HG02588 (cell line): ENCODE results near the gene TLCD1.

Source experiments
- ATAC-seq: cut with Tn5 transposase; IDR thresholded peaks from one replicate; pipeline ENCODE4 v1.9.1; 2021; ENCODE audit warnings: mild to moderate bottlenecking, moderate library complexity; ENCODE audit not compliant: unreplicated experiment

Gene TLCD1

GRCh38 chr17:28714281-28714680 is 11.8 kb downstream of the TLCD1 start:
- no peak for ATAC-seq

- no peak for ATAC-seq
These were observed 13.2 kb downstream of the TLCD1 start for GRCh38 chr17:28712705-28713415.

DNA sequence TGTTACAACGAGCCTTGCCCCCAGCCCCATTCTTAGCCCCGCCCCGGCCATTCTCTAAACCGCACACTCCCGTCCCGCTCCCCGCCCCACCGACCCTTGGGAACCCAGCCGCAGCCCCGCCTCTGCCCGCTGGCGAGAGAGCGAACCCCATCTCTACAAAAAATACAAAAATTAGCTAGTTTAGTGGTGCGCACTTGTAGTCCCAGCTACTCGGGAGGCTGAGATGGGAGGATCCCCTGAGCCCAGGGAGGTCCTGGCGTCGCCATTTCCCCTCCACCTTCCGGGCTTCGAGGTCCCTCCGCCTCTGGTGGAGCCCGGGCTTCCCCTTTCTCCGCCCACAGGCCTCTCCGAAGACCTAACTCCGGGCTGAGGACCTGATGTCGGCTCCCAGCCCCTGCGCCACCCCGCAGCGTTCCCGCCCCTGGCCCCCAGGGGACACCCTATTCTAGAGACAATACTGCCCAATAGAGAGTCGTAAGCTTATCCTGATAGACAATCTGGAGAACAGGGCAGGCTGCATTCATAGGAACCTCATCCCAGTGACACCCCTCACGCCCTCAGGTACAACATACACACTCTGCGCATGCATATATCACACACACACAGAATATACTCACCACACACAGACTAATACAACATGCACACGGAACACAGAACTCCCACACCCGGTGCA is 13.9 kb downstream of the TLCD1 start:
- ATAC-seq = peak; percentile 26

- ATAC-seq = peak; percentile 23
These were observed 14.4 kb downstream of the TLCD1 start, which contains the start of gene PROCA1 for GRCh38 chr17:28711723-28712031. TSS of gene PROCA1 (minus strand) at chr17:28711888. CDS start at chr17:28711660, 228 bp downstream.

- peak; percentile 79 for ATAC-seq
These were observed 14.9 kb downstream of the TLCD1 start for GRCh38 chr17:28710861-28711722.

DNA sequence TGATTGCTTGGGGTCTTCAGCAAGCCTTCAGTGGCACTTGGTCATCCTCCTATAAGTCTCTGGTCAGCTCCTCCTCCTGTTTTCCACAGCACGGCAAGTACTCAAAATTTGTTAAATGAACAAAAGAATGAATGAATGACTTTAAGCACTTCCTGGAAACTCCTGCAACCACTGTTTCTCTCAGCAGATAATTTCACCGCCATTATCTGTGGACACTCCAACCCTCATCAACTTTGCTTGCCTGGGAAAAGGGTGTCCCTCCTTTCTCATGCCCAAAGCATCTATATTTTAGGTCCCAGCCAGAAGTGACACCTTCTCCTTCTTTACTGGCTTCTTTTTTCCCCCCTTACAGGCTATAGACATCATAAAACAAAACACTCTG is 18.7 kb downstream of the TLCD1 start:
- no peak for ATAC-seq

GRCh38 chr17:28706471-28707338 is 19.3 kb downstream of the TLCD1 start:
- ATAC-seq = no peak

- no peak for ATAC-seq
These were observed 20.2 kb downstream of the TLCD1 start for GRCh38 chr17:28705728-28706334.

- no peak for ATAC-seq
These were observed 20.9 kb downstream of the TLCD1 start for GRCh38 chr17:28705074-28705659.

DNA sequence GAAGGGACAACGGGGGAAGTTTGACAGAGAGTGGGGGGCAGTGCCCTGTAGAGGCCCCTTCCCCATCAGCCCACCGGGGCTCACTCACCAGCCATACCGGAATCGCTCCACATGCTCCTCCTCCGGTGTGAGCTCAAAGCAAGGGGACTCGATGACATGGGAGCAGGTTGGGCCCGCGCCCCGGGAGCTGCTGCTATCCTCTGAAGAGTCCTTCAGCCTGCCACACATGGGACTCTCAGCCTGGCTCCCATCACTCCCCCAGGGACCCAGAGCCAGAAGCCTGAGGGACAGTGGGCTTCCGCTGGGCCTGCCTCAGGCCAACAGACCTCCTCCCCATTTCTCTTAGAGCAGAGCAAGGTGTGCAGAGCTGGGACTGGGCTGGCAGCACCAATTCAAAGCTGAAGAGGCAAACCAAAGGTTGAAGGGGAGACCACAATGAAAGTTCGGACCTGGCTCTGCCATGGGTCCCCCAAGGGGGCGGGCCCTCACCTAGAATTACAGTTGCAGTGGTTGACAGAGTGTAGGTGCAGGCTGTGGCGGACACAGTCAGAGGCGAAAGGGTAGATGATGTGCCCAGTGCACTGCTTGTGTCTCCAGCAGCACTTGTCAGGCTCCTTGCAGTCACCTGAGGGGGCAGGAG is 21.7 kb downstream of the TLCD1 start:
- ATAC-seq = no peak

DNA sequence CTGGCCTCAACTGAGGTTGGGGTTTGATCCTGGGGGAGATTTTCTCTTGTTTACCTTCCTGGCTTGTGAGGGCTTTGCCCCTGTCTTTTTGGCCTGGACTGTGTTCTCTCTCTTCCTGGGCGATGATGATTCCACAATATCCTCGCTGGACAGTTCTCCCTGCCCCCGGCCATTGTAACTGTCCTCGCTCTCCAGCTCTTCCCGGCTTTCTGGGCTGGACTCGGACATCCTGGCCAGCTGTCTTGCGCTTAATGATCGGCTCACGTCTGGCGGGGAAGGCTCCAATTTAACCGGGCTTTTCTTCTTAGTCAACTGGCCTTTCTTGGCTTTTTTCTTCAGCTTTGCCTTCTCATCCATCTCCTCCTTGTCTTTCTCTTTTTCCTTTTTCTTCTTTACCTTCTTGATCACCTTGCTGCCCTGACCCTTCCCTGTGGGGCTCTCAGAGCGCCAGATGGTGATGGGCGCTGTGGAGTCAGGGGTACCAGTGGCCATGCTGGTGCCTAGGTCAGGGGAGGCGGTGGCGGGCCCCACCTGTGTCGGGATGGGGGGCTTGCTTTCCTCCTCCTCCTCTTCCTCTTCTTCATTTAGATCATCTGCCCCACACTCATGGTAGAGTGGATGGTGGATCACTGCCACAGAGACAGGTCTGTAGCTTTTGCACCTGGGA is 22.3 kb downstream of the TLCD1 start:
- no peak for ATAC-seq

- no peak for ATAC-seq
These were observed 23.3 kb downstream of the TLCD1 start for GRCh38 chr17:28702752-28703150.

DNA sequence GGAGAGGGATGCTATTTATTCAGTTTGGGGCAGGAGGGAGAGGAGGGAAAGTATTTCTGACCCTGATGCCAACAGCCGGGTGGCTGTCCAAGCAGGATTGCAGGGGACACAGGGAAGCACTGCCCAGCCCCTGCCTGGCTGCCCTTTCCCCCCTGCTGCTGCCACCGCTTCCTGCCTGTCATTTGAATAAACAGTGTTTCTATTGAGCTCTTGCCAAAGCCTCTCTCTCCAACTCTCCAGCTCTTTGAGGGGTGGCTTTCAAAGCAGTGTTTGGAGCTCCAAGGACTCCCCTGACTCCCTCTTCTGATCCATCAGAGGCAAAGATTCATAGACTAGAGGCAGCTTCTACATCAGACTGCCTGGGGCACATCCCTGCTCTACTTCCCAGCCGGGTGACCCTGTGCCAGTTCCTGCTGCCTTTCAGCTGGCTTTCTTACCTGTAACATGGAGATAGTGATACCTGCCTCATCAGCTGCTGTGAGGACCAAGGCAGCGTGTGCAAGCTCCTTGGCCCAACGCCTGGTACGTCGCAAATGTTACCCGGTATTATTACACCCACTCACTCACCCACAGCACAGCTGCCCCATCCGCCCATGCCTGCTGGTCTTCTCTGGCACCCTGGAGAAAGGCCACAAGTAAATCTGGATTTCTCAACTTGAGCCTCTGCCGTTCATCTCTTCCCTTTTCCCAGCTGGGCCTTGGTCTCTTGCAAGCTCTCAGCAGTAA is 23.8 kb downstream of the TLCD1 start:
- no peak for ATAC-seq

DNA sequence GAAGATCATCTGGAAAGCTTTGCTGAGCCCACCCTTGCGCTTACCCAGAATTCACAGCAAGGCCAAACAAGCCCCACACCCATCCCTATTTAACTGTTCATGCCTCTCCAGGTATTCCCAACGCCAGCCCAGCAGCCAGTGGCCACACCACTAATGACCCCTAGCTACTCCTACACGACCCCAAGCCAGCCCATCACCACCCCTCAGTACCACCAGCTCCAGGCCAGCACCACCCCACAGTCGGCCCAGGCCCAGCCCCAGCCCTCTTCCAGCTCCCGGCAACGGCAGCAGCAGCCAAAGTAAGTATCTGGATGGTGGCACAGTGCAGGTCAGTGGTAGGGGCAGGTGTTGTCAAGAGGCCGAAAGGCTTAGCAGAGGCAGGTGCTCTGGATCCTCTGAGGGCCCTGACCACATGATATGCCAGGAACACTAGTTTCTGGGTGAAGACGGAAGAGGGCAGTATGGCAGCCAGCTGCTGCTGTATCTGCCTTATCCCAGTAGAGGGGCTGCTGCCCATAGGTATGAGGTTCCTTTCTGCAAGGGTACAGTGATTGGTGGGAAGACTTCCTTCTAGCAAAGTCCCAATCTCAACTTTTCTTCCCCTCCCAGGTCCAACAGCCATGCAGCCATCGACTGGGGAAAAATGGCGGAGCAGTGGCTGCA is 25.1 kb downstream of the TLCD1 start:
- no peak for ATAC-seq

DNA sequence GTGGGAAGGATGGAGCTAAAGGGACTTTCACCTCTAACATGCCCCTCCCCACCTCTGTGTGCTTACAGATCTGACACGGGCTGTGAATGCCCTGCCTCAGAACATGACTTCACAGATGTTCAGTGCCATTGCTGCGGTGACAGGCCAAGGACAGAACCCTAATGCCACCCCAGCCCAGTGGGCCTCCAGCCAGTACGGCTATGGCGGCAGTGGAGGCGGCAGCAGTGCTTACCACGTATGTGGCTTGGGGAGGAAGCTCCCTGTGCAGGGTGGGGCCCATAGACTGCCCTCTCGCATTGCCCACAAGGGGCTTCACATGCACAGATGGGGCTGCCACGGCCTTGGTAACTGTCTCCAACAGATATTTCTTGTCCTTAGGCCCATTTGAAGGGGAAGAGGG is 25.8 kb downstream of the TLCD1 start:
- no peak for ATAC-seq

- no peak for ATAC-seq
These were observed 27.6 kb downstream of the TLCD1 start for GRCh38 chr17:28698253-28698941.

GRCh38 chr17:28693869-28694268 is 32.2 kb downstream of the TLCD1 start:
- no peak for ATAC-seq
